OCI-LY3 (cell line): Measurements from ENCODE around the gene UBR7.

ENCODE experiments used
- CTCF ChIP-seq: fragments of 200-600, 300-600 bp; sonication (generic); IDR thresholded peaks from 2 replicates; pipeline ENCODE4 v1.5.1; 2014; ENCODE audit warnings: antibody characterized with exemption, low read length, low read depth
- EZH2phosphoT487 ChIP-seq: fragments of 200-600 bp; shearing (Covaris generic); IDR thresholded peaks from 2 replicates; pipeline ENCODE4 v1.6.1; 2018; ENCODE audit warnings: antibody characterized with exemption, mixed run types, low read depth

- TF ChIP-seq CTCF (no peak), EZH2phosphoT487 (no peak)
Measured at GRCh38 chr14:93186956-93187355, 20.1 kb upstream of the UBR7 start.
